ENCODE data around the gene ZNF441.
A peak's percentile ranks its signal among the peaks of the same experiment; 100 is the strongest.

ZNF441 gene

GRCh38 chr19:11766597-11767591 lies at the start of gene ZNF441:
ZNF441 (plus strand) TSS chr19:11767000; CDS start chr19:11767194, 194 bp downstream.
- H3K9me3 ChIP-seq (ENCODE audit: control insufficient read depth, insufficient read depth, low read length): no peaks in the 10 kb centered on the region; the same call in 1 of the 2 replicates
- no peaks in the 10 kb centered on the region for H3K36me3 ChIP-seq (ENCODE audit: insufficient read depth, low read length)
- H3K9ac ChIP-seq (ENCODE audit: low read depth, low read length): peak within 1 kb of the TSS; percentile 37
- no peaks in the 10 kb centered on the region for H3K4me1 ChIP-seq (ENCODE audit: insufficient read depth, low read length)

- Histone ChIP-seq H3K4me1 (ENCODE audit: insufficient read depth, low read length) (no peaks in the 10 kb centered on the region), H3K9me3 (ENCODE audit: control insufficient read depth, insufficient read depth, low read length) (peaks cover 23% of the 10 kb centered on the region), H3K36me3 (ENCODE audit: insufficient read depth, low read length) (peaks cover 8% of the 10 kb centered on the region; the same call in 1 of the 2 replicates), H3K9ac (ENCODE audit: low read depth, low read length) (no peak overlapping the region)
Observed at GRCh38 chr19:11721681-11722080, 45.1 kb upstream of the ZNF441 start.

GRCh38 chr19:11722414-11722813 lies 44.4 kb upstream of the ZNF441 start:
- peaks cover 23% of the 10 kb centered on the region for H3K9me3 ChIP-seq (ENCODE audit: control insufficient read depth, insufficient read depth, low read length)

GRCh38 chr19:11729586-11729985 lies 37.2 kb upstream of the ZNF441 start:
- H3K4me1 ChIP-seq (ENCODE audit: insufficient read depth, low read length): no peaks in the 10 kb centered on the region
- H3K9ac ChIP-seq (ENCODE audit: low read depth, low read length): no peak overlapping the region
- no peaks in the 10 kb centered on the region for H3K9me3 ChIP-seq (ENCODE audit: control insufficient read depth, insufficient read depth, low read length)
- no peaks in the 10 kb centered on the region for H3K36me3 ChIP-seq (ENCODE audit: insufficient read depth, low read length)

More at GRCh38 chr19:11722414-11722813, 44.4 kb upstream of the ZNF441 start:
- Histone ChIP-seq H3K36me3 (ENCODE audit: insufficient read depth, low read length) (peaks cover 8% of the 10 kb centered on the region; the same call in 1 of the 2 replicates), H3K9ac (ENCODE audit: low read depth, low read length) (no peak overlapping the region), H3K4me1 (ENCODE audit: insufficient read depth, low read length) (no peaks in the 10 kb centered on the region)

- Histone ChIP-seq H3K9ac (ENCODE audit: low read depth, low read length) (no peak overlapping the region), H3K4me1 (ENCODE audit: insufficient read depth, low read length) (no peaks in the 10 kb centered on the region)
Observed at GRCh38 chr19:11735375-11735774, 31.4 kb upstream of the ZNF441 start.

GRCh38 chr19:11736696-11737095 lies 30.1 kb upstream of the ZNF441 start:
- Histone ChIP-seq H3K36me3 (ENCODE audit: insufficient read depth, low read length) (no peaks in the 10 kb centered on the region), H3K9me3 (ENCODE audit: control insufficient read depth, insufficient read depth, low read length) (no peaks in the 10 kb centered on the region), H3K4me1 (ENCODE audit: insufficient read depth, low read length) (no peaks in the 10 kb centered on the region), H3K9ac (ENCODE audit: low read depth, low read length) (no peak overlapping the region)

More at GRCh38 chr19:11735375-11735774, 31.4 kb upstream of the ZNF441 start:
- Histone ChIP-seq H3K9me3 (ENCODE audit: control insufficient read depth, insufficient read depth, low read length) (no peaks in the 10 kb centered on the region), H3K36me3 (ENCODE audit: insufficient read depth, low read length) (no peaks in the 10 kb centered on the region)

- Histone ChIP-seq H3K36me3 (ENCODE audit: insufficient read depth, low read length) (no peaks in the 10 kb centered on the region), H3K9me3 (ENCODE audit: control insufficient read depth, insufficient read depth, low read length) (no peaks in the 10 kb centered on the region), H3K9ac (ENCODE audit: low read depth, low read length) (peak overlapping the region; percentile 70), H3K4me1 (ENCODE audit: insufficient read depth, low read length) (no peaks in the 10 kb centered on the region)
Observed at GRCh38 chr19:11737964-11738745, 28.6 kb upstream of the ZNF441 start.

GRCh38 chr19:11738746-11739620 lies 27.8 kb upstream of the ZNF441 start, which contains the start of gene ZNF823:
ZNF823 (minus strand) TSS chr19:11738946; CDS start chr19:11738819, 127 bp downstream.
- H3K9ac ChIP-seq (ENCODE audit: low read depth, low read length): peak within 1 kb of the TSS; percentile 70
- no peaks in the 10 kb centered on the region for H3K9me3 ChIP-seq (ENCODE audit: control insufficient read depth, insufficient read depth, low read length)
- H3K36me3 ChIP-seq (ENCODE audit: insufficient read depth, low read length): no peaks in the 10 kb centered on the region
- no peaks in the 10 kb centered on the region for H3K4me1 ChIP-seq (ENCODE audit: insufficient read depth, low read length)

GRCh38 chr19:11745869-11746268 lies 20.9 kb upstream of the ZNF441 start:
- H3K4me1 ChIP-seq (ENCODE audit: insufficient read depth, low read length): no peaks in the 10 kb centered on the region
- no peaks in the 10 kb centered on the region for H3K9me3 ChIP-seq (ENCODE audit: control insufficient read depth, insufficient read depth, low read length)
- H3K36me3 ChIP-seq (ENCODE audit: insufficient read depth, low read length): no peaks in the 10 kb centered on the region
- no peak overlapping the region for H3K9ac ChIP-seq (ENCODE audit: low read depth, low read length)

GRCh38 chr19:11747277-11747676 lies 19.5 kb upstream of the ZNF441 start:
- Histone ChIP-seq H3K4me1 (ENCODE audit: insufficient read depth, low read length) (no peaks in the 10 kb centered on the region), H3K36me3 (ENCODE audit: insufficient read depth, low read length) (no peaks in the 10 kb centered on the region), H3K9me3 (ENCODE audit: control insufficient read depth, insufficient read depth, low read length) (no peaks in the 10 kb centered on the region), H3K9ac (ENCODE audit: low read depth, low read length) (no peak overlapping the region)

- no peaks in the 10 kb centered on the region for H3K4me1 ChIP-seq (ENCODE audit: insufficient read depth, low read length)
- H3K9ac ChIP-seq (ENCODE audit: low read depth, low read length): no peak overlapping the region
- no peaks in the 10 kb centered on the region; the same call in 1 of the 2 replicates for H3K9me3 ChIP-seq (ENCODE audit: control insufficient read depth, insufficient read depth, low read length)
- no peaks in the 10 kb centered on the region for H3K36me3 ChIP-seq (ENCODE audit: insufficient read depth, low read length)
Observed at GRCh38 chr19:11749751-11750150, 17.0 kb upstream of the ZNF441 start.

GRCh38 chr19:11752244-11752736 lies 14.5 kb upstream of the ZNF441 start:
- Histone ChIP-seq H3K4me1 (ENCODE audit: insufficient read depth, low read length) (no peaks in the 10 kb centered on the region), H3K9me3 (ENCODE audit: control insufficient read depth, insufficient read depth, low read length) (peaks cover 5% of the 10 kb centered on the region), H3K9ac (ENCODE audit: low read depth, low read length) (no peak overlapping the region), H3K36me3 (ENCODE audit: insufficient read depth, low read length) (no peaks in the 10 kb centered on the region)

GRCh38 chr19:11754663-11755062 lies 12.1 kb upstream of the ZNF441 start:
- Histone ChIP-seq H3K9me3 (ENCODE audit: control insufficient read depth, insufficient read depth, low read length) (peaks cover 6% of the 10 kb centered on the region), H3K9ac (ENCODE audit: low read depth, low read length) (no peak overlapping the region), H3K36me3 (ENCODE audit: insufficient read depth, low read length) (no peaks in the 10 kb centered on the region), H3K4me1 (ENCODE audit: insufficient read depth, low read length) (no peaks in the 10 kb centered on the region)

All from ES-I3 (cell line).